Pons (tissue), 1 donor: ENCODE data around the gene TTBK2.

ENCODE experiments used
- DNase-seq: peaks from one replicate; pipeline ENCODE4 v3.0.0-alpha.2; 2016; ENCODE audit warnings: low spot score

The TTBK2 gene

DNA sequence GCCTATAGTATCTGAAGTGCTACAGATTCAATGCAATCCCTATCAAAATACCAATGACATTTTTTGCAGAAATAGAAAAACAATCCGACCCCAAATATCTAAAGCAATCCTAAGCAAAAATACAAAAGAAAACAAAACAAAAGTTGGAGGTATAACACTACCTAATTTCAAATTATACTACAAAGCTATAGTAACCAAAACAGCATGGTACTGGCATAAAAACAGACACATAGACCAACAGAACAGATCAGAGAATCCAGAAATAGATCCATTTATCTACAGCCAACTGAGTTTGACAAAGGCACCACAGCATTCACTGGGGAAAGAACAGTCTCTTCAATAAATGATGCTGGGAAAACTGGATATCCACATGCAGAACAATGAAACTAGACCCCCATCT lies 159.8 kb downstream of the TTBK2 start:
- no peak for DNase-seq

DNA sequence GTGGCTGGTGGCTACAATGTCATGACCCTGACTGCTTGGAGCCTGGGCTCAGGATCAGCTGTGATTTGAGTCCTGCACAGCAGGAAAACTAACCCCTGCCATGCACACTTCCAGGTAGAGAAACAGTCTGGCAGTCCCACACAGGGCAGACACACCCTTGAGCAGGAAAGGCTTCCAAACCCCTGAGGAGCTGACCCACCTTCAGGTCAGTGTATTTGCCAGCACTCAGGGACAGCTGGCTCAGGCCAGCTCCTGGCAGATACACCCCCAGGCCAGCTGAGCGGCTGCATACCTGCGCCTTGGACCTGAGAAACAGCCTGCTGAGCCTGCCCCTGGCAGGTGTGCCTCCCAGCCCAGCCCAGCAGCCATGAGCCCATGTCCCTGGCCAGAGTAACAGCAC lies 161.5 kb downstream of the TTBK2 start:
- no peak for DNase-seq

DNA sequence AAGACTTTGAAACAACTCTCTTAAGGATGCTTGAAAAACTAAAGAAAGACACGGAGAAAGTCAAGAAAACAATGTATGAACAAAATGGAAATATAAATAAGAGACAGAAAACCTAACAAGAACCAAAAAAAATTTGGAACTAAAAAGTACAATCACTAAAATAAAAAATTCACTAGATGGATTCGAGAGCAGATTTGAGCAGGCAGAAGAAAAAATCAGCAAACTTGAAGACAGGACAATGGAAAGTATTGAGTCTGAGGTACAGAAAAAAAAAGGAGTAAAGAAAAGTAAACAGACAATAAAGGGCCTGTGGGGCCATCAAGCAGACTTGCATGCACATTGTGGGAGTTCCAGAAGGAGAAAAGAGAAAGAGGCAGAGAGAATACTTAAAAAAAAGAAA lies 170.3 kb downstream of the TTBK2 start:
- DNase-seq: no peak

DNA sequence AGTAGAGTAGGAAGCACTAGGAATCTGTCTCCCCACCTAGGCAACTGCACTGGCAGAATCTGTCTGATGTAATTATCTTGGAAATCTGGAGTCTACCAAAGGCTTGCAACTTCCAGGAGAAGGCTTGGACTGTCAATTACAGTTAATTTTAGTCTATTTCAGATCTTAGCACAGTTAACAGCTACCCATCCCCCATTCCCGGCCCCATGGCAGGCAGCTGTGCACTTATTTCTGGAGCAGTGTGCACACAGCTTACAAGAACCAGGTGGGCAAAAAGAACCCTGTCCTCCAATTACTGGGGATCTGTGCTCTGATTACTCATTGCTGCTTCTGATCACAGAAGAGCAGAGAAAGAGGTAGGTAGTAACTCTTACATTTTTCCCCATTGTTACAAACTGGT lies 171.3 kb downstream of the TTBK2 start:
- DNase-seq: no peak

DNA sequence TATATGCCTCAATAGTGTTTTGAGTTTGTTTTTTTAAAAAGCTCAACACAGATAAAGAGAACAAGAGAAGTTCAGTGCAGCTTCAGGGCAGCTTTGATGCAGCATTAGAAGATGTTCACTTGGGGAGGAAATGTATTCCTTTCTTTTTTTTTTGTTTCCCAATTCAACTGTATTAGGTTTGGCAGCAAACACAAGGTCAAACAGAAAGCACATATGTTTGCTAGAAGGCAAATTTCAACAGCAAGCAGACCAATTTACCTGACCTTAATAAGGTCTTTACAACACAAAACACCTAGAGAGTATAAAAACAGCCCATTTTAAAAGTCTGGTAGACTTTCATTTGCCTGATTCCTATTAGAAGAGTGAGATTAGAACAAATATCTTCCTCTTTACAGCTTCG lies 176.4 kb downstream of the TTBK2 start:
- DNase-seq: no peak

DNA sequence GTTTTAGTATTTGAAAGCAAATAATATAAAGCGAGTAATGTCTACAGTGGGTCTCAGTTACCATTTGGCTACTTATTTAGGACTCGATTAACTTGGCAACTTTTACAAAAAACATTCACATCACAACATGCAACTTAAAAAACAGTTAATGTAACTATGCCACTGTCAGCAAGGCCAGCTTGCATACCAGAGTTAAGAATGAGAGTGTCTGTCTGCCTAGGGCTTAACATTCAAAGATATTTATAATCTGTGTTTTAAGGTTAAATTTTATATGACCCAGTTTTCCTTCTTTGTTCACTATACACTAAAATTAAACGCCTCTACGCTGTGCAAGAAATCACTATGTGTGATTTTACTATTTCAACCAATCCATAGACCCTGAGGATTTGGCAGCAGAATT lies 178.4 kb downstream of the TTBK2 start:
- no peak for DNase-seq

DNA sequence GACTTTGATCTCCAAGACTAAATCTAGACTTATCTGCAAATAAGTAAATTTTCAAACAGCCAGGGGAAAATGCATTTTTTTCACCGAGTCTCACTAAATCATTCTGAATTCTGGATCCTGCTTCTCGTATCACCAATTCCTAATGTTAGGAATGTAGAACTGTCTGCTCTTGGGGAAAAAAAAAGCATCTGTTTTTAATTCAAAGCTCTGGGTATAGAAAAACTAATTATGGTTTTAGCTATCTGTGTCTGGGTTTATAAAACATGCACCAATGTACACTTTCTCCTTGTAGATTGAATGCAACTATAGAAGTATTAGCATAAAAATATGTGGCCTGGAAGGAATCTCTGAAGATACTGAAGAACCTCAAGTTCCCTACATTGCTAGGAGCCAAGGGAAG lies 178.9 kb downstream of the TTBK2 start:
- no peak for DNase-seq

DNA sequence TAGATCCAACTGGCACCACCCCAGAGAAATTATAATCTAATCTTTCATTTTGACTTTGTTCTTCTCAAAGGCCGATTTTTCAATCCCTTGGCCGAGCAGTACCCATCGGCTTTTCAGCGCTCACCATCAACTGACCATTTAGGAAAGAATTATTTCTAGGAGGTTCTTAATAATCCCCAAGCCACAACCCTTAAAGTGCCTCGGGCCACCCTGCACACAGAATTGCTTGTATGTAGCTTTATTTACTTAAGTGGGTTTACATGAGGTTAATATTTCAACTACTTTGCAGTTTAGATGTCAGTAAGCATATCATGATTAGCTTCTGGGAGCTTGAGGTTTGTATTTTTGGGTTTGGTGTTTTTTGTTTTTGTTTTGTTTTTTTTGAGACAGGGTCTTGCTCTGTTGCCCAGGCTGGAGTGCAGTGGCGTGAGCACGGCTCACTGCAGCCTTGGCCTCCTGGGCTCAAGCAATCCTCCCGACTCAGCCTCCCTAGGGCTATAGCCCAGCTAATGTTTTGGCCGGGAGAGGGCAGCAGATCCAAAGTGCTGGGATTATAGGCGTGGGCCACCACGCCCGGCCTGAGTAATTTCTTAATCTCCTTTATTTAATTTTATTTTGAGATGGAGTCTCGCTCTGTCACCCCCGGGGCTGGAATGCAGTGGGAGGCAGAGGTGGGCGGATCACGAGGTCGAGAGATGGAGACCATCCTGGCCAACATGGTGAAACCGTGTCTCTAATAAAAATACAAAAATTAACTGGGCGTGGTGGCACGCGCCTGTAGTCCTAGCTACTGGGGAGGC lies 182.8 kb downstream of the TTBK2 start:
- DNase-seq: no peak

DNA sequence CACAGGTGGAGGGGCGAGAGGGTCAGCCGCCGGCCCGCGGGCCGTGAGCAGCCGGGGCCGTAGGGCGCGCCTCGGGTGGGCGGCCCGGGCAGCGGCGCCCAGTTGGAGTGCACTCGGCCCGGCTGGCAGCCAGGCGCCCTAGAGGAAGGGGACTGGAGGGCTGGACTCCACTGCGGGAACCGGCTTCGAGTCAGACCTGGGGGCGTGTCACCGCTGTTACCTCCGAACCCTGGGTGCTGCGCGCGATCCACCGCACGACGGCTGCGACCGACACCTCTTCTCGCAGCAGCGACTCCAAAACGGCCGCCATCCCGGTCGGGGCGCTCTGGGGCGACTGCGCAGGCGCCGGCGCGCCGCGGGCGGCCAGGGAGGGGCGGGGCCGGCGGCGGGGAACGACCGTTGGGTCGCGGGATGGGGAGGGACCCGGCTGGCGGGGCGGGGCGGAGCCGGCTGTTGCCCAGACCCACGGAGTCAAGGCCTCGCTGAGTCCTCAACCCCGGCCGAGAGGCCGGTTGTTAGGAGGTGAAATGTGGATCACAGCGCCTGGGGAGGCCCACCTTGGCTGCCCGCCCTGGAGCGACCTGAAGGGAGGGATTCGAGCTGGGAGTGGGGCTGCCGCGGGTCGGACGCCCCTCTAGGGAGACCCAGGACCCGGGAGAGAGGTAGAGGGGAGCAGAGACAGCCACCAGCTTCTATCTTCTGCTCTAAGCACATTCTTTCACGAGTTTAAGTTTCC lies 183.6 kb downstream of the TTBK2 start, which contains the start of gene CDAN1:
CDAN1 (minus strand) TSS at position 336 of the 736 bp plus-strand sequence; CDS start at position 310, 26 bp downstream.
- peak; percentile 72 for DNase-seq

DNA sequence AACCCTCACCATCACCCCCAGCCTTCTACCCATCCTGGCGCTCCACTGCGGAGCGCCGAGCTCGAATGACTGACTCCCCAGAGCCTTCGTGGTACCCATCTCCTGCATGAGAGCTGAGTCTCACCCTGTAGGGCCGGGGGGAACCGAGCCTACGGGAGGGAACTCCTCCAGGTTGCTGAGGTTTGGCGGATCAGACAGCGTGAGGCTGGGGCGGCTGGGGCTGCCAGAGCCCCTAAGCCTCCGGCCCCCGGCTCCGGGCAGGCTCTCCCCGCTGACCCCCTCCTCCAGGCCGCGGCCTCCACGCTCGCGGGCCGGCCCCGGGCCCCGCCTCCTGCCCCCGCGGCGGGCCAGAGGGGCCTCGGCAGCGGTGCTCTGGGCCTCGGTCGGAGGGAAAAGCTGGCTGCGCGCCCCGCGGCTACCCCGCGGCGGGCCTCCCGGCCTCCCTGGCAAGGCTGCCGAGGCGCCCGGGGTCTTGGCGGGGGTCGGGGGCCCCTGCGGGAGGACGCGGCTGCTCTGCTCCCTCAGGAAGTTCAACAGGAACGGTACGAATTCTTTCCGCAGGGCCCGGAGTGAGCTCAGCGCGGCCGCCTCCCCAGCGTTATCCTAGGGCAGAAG lies 184.3 kb downstream of the TTBK2 start:
- DNase-seq: no peak

DNA sequence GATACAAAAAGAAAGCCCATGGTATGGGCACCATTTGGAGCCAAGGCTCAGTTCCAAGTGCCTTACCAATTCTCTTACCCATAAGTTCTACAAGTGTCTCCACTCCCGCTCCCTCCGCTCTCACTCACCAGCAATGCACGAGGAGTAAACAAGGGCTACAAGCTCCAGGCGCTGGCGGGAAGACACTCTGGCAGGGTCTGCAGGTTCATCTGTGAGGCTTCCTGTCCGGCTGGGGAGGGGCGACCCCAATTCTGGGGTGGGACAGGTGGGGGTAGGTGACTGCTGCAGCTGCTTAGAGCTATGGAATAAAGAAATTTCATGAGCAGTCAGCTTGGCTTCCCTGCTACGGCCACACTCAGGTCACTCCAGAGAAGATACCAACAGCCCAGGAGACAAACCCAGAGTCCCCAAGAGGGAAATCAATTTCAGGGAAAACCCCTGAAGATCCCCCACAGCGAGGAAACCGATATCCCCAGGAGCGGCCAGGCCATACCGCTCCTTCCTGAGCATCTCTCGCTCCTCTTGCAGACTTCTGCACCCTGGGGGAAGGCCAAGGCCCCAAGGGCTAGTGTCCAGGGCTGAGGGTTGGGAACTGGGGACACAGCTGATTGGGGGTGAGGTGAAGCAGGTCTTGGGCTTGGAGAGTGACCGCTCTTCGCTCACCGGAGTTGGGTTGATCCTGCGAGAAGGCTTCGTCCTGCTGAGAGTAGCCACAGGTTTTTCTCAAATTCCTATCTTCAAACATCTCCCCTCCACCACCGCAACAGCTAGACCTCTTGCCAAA lies 185.0 kb downstream of the TTBK2 start:
- DNase-seq: no peak

DNA sequence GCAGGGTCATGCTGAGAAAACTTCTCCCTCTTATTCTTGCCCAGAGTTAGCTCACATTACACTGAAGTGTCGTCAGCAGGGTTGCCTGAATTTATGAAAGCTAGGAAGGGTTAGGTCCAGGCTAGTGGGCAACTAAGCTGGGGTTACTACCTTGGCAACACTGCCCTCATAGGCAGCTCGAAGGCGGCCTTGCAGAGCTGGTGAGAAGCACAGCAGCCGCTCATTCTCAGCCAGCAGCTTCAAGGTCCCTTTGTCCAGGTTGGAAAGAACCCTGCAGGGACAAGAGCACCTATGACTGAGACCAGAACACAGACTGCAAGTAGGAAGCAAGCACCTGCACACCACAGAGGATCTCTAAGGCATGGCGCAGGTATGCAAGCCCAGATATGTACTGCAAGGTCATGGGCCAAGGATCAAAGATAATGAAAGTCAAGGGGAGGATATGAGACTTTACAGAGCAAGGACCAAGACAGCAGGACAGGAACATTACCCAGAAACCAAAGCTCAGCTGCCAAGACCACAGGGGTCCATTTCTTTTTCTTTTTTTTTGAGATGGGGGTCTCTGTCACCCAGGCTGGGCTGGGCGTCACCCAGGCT lies 186.4 kb downstream of the TTBK2 start:
- DNase-seq: no peak

DNA sequence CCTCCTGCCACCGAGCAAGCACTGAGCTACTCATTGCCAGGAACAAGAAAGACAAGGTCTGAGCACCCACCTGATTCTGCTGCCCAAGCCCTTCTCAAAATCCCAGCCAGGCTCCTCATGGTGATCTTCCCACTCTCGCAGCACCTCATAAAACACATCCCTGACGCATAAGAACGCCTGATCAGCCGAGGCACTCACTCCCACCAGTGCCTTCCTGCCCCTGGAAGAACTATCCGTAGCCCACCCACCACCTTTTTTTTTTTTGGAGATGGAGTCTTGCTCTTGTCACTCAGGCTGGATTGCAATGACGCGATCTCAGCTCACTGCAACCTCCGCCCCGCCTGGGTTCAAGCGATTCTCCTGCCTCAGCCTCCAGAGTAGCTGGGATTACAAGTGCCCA lies 187.6 kb downstream of the TTBK2 start:
- DNase-seq: no peak

DNA sequence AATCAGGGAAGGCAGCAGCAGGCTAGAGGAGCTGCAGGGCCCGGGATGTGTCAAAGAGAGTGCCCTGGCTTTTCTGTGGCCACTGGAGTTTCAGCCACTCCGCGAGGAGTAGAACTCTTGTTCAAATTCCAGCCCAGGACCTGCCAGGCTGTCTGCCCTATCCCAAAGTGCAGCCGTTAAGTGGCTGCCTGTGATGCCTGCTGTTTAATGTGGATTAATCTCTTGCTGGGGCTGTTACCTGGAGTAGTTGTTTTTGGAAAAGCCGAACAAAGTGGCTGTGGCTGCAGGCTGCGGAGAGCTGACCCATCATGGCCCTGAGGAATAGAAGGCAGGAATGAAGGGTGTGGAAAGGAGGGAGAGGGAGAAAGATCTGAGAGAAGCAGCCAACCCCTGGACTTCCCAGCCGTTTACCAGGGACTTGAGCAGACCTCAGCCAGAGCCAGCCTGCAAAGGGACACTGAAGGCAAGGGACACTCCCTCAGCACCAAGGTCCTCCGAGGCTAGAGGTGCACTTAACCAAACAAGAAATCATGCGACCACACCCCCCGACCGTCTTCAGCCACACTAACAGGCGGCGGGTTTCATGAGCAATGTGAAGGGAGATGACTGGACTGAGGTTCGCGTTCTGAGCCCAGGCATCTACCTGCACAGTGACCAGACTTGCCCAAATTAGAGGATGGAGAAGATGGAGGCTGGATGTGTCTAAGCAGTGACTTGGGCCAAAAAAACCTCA lies 188.3 kb downstream of the TTBK2 start:
- no peak for DNase-seq

DNA sequence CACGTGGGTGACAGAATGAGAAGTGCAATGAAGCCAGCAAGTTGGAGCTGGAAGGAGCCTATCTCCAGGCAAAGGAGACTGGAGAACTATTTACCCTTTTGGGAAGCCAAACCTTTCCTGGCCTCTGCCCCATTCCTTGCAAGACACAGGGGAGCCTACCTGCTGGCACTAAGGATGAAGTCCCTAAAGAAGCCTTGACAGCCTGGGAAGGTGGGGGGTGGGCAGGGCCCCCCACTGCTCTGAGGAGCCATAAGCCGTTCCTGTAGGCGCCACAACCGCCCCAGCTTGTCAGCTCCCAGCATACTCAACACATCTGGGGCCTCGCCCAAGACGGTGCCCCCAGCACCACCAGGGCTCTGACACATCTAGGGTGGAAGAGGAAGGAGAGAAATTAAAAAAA lies 189.1 kb downstream of the TTBK2 start:
- DNase-seq: no peak

DNA sequence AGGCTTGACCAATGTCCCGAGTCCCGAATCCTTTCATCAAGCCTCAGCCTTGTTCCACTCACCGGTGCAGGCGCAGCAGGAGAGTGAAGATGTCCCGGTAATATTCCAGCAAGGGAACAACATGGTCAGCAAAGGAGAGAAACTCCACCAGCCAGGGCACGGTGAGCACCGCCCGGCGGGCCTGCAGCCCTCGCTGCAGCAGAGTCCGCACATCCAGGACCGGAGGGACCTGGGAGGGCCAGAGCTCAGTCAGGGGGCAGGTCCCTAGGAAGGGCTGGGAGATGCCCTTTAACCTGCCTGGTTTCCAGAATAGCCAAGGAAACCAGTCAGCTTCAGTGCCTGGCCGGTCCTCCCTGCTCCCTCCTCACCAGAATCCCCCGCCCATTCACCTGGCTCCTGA lies 190.0 kb downstream of the TTBK2 start:
- DNase-seq: no peak

DNA sequence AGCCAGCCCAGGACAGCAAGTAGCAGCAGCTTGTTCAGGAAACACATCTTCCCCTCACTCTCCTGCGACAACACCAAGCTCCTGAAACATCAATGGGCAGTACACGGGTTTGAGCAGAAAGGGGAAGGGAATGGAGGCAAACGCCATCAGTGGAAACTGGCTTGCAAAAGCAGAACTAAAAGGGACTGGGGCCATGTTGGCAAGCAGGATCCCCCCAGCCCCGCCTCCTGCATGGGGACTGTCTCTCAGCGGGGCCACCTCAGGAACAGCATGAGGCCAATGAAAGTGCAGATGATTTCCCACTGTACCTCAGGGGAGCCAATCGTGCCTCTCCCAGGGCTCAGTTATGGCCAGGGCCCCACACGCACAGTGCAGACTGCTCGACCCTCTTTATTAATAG lies 190.4 kb downstream of the TTBK2 start:
- DNase-seq: no peak

DNA sequence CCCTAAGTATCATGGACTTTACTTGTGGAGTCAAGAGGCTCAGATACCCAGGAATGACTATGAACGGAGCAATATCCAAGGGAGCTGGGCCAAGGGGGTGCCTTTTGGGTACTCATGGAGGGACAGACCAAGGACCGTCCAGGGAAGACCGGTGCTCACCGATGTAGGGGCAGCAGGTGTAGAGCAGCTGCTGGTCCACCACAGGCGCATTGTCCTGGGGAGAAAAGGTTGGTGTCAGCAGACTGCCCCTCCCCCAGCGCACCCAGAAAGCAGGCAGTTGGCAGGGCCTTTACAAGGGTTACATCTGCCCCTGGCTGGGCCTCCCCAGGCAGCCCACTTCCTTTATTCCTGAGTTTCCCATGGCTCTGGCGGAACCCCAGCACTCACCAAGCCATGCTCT lies 191.2 kb downstream of the TTBK2 start:
- DNase-seq: no peak

DNA sequence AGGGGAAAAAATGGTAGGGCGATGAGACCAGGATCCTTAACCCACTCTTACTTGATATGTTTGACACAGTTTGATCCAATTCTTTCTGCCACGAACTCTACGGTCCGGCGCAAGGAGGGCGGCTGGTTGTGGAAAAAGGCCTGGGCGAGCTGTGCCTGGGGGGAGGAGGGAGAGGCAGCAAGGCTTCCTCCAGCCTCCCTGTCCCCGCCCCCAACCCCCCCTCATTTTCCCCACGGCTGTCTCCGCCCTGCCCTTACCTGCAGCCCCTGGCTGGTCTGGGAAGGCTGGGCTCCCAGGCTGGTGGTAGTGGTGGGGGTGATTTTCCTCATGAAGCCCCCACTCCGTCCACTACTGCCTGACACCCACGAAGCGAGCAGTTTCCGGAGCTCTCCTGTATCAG lies 191.6 kb downstream of the TTBK2 start:
- DNase-seq: no peak

DNA sequence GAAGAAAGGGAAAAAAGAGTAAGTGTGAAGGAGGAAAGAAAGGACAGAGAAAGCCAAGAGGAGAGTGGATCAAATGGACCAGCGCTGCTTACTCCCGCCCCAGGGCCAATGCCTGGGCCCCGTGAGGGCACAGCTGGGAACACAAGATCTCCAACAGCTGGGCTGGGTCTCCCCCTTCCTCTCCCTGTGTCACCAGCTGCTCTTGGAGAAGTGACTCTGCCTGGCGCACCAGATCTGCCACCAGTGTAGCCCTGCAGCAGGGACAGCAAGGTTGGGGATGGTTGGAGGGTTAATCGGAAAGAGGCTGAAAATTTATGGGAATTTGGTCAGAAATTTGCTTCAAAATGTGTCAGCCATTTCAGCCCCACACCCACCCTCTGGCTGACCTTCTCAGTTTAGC lies 192.0 kb downstream of the TTBK2 start:
- DNase-seq: peak; percentile 21

DNA sequence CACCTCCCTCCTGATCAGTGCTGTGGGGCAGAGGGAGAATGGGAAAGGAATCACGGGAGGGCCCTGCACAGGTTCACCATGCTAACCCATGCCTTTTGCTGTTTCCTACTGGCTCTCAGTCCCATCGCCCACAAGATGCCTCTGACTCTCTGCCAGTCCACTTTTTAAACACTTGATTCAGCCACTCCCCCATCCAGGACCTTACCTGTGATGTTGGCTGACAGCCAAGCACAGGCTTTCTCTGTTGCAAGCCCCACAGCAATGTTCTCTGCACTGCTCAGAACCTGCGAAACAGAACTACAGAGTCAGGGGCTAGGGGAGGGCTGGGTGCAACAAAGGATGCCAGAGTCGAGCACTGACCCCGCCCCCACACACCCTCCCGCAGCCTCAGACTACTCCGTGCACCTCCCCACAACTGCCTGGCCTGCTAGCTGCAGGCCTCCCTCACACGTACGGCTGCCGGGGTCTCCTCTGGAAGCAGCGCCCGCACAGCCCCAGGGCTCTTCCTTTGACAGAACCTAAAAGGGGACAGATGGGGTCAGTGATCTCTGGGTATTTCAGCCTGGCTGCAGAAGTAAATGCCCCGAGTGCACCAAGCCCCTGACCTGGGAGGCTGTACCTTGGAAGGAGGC lies 192.7 kb downstream of the TTBK2 start:
- no peak for DNase-seq
